Measurements from ENCODE around the gene ADGRL2. TPM values are rescaled to one million over a fixed set of nuclear protein-coding genes. Genes with fewer than 3 reads are reported as not detected.
A peak's percentile ranks its signal among the peaks of the same experiment; 100 is the strongest.

Gene ADGRL2
- total and polyA plus RNA-seq, 2 experiments from 2014 or later = 38.2 to 90.3 TPM

- Mint-ChIP-seq H3K27ac (no peak overlapping the region), H3K36me3 (ENCODE audit: low read depth) (no peaks in the 10 kb centered on the region), H3K9me3 (no peaks in the 10 kb centered on the region), H3K4me1 (peaks cover 12% of the 10 kb centered on the region), H3K27me3 (ENCODE audit: insufficient read depth, low read depth, poor library complexity) (no peaks in the 10 kb centered on the region), H3K4me3 (no peak overlapping the region)
- no peak overlapping the region for H3K27ac ChIP-seq (ENCODE audit: low read depth)
- no peaks in the 10 kb centered on the region for H3K79me2 ChIP-seq (replicated peaks; ENCODE audit: insufficient read depth)
- DNase-seq (ENCODE audit: low spot score) (no peak), ATAC-seq (peak; percentile 33)
- TF ChIP-seq ETS1 (IDR thresholded peaks at IDR 0.05) = no peak
- no peak for TF ChIP-seq NANOG (IDR thresholded peaks at IDR 0.05; ENCODE audit: borderline replicate concordance)
- no peak for TF ChIP-seq STAT1 (IDR thresholded peaks at IDR 0.05; ENCODE audit: unreplicated experiment)
- no peak for TF ChIP-seq EZH2 (IDR thresholded peaks at IDR 0.05; ENCODE audit: low read depth, unreplicated experiment)
- TF ChIP-seq, protein P1, sequence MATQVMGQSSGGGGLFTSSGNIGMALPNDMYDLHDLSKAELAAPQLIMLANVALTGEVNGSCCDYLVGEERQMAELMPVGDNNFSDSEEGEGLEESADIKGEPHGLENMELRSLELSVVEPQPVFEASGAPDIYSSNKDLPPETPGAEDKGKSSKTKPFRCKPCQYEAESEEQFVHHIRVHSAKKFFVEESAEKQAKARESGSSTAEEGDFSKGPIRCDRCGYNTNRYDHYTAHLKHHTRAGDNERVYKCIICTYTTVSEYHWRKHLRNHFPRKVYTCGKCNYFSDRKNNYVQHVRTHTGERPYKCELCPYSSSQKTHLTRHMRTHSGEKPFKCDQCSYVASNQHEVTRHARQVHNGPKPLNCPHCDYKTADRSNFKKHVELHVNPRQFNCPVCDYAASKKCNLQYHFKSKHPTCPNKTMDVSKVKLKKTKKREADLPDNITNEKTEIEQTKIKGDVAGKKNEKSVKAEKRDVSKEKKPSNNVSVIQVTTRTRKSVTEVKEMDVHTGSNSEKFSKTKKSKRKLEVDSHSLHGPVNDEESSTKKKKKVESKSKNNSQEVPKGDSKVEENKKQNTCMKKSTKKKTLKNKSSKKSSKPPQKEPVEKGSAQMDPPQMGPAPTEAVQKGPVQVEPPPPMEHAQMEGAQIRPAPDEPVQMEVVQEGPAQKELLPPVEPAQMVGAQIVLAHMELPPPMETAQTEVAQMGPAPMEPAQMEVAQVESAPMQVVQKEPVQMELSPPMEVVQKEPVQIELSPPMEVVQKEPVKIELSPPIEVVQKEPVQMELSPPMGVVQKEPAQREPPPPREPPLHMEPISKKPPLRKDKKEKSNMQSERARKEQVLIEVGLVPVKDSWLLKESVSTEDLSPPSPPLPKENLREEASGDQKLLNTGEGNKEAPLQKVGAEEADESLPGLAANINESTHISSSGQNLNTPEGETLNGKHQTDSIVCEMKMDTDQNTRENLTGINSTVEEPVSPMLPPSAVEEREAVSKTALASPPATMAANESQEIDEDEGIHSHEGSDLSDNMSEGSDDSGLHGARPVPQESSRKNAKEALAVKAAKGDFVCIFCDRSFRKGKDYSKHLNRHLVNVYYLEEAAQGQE (IDR thresholded peaks at IDR 0.05; ENCODE audit: unreplicated experiment) = no peak
- TF ChIP-seq, protein P2, sequence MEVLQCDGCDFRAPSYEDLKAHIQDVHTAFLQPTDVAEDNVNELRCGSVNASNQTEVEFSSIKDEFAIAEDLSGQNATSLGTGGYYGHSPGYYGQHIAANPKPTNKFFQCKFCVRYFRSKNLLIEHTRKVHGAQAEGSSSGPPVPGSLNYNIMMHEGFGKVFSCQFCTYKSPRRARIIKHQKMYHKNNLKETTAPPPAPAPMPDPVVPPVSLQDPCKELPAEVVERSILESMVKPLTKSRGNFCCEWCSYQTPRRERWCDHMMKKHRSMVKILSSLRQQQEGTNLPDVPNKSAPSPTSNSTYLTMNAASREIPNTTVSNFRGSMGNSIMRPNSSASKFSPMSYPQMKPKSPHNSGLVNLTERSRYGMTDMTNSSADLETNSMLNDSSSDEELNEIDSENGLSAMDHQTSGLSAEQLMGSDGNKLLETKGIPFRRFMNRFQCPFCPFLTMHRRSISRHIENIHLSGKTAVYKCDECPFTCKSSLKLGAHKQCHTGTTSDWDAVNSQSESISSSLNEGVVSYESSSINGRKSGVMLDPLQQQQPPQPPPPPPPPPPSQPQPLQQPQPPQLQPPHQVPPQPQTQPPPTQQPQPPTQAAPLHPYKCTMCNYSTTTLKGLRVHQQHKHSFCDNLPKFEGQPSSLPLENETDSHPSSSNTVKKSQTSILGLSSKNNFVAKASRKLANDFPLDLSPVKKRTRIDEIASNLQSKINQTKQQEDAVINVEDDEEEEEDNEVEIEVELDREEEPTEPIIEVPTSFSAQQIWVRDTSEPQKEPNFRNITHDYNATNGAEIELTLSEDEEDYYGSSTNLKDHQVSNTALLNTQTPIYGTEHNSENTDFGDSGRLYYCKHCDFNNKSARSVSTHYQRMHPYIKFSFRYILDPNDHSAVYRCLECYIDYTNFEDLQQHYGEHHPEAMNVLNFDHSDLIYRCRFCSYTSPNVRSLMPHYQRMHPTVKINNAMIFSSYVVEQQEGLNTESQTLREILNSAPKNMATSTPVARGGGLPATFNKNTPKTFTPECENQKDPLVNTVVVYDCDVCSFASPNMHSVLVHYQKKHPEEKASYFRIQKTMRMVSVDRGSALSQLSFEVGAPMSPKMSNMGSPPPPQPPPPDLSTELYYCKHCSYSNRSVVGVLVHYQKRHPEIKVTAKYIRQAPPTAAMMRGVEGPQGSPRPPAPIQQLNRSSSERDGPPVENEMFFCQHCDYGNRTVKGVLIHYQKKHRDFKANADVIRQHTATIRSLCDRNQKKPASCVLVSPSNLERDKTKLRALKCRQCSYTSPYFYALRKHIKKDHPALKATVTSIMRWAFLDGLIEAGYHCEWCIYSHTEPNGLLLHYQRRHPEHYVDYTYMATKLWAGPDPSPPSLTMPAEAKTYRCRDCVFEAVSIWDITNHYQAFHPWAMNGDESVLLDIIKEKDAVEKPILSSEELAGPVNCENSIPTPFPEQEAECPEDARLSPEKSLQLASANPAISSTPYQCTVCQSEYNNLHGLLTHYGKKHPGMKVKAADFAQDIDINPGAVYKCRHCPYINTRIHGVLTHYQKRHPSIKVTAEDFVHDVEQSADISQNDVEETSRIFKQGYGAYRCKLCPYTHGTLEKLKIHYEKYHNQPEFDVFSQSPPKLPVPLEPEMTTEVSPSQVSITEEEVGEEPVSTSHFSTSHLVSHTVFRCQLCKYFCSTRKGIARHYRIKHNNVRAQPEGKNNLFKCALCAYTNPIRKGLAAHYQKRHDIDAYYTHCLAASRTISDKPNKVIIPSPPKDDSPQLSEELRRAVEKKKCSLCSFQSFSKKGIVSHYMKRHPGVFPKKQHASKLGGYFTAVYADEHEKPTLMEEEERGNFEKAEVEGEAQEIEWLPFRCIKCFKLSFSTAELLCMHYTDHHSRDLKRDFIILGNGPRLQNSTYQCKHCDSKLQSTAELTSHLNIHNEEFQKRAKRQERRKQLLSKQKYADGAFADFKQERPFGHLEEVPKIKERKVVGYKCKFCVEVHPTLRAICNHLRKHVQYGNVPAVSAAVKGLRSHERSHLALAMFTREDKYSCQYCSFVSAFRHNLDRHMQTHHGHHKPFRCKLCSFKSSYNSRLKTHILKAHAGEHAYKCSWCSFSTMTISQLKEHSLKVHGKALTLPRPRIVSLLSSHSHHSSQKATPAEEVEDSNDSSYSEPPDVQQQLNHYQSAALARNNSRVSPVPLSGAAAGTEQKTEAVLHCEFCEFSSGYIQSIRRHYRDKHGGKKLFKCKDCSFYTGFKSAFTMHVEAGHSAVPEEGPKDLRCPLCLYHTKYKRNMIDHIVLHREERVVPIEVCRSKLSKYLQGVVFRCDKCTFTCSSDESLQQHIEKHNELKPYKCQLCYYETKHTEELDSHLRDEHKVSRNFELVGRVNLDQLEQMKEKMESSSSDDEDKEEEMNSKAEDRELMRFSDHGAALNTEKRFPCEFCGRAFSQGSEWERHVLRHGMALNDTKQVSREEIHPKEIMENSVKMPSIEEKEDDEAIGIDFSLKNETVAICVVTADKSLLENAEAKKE (CRISPR knock-in tag; IDR thresholded peaks at IDR 0.05) = no peak
- no peak for TF ChIP-seq POLR2AphosphoS5 (IDR thresholded peaks at IDR 0.05; ENCODE audit: low read depth)
- TF ChIP-seq ZNF114 (CRISPR knock-in tag; IDR thresholded peaks at IDR 0.05) = no peak
- no peak for TF ChIP-seq JUNB (IDR thresholded peaks at IDR 0.05; ENCODE audit: unreplicated experiment)
- TF ChIP-seq EZH2phosphoT487 (IDR thresholded peaks at IDR 0.05; ENCODE audit: unreplicated experiment) = no peak
- TF ChIP-seq ZNF331 (CRISPR knock-in tag; IDR thresholded peaks at IDR 0.05; ENCODE audit: low read depth) = no peak
- no peak for TF ChIP-seq CTCF (conservative IDR thresholded peaks at IDR 0.05; ENCODE audit: low read depth in 2 of 2)
- no peak for TF ChIP-seq CREB1 (CRISPR knock-in tag; IDR thresholded peaks at IDR 0.05; ENCODE audit: low read depth)
- H3K36me3 ChIP-seq (ENCODE audit: insufficient read depth) = no peaks in the 10 kb centered on the region
- H3K27me3 ChIP-seq (ENCODE audit: insufficient read depth) = no peaks in the 10 kb centered on the region
- no peaks in the 10 kb centered on the region for H3K4me1 ChIP-seq (ENCODE audit: insufficient read depth)
- H3K4me2 ChIP-seq = no peak overlapping the region
- no peak overlapping the region for H3K4me3 ChIP-seq
- no peak overlapping the region for H2AFZ ChIP-seq
- H3F3A ChIP-seq (replicated peaks; ENCODE audit: low read depth) = no peaks in the 10 kb centered on the region
- H3K9me2 ChIP-seq (ENCODE audit: insufficient read depth) = no peaks in the 10 kb centered on the region
- no peaks in the 10 kb centered on the region for H4K20me1 ChIP-seq (replicated peaks; ENCODE audit: insufficient read depth)
Observed at GRCh38 chr1:82000221-82000620, 199.5 kb downstream of the ADGRL2 start.
